OCI-LY7 (cell line): ENCODE measurements around the gene SLC25A25. TPM values are rescaled to one million over a fixed set of nuclear protein-coding genes. Genes with fewer than 3 reads are reported as not detected.
"Not testable (repeated sequence)": the region's sequence is repeated elsewhere in the genome, so short reads cannot be mapped to it uniquely, and the experiment has no call there.

Experiments
- BruUV-seq: library from RNA; stranded (reverse); fragments of 400-500 nt; replicated peaks from 2 replicates; lab custom pipeline; 2021; lab: Mats Ljungman, UMichigan
- CTCF ChIA-PET: fragments of 300-600 bp; sonication (Branson Sonifier 250); formaldehyde crosslinking; loops from one replicate; lab custom pipeline; 2022; ENCODE audit warnings: antibody characterized with exemption; ENCODE audit not compliant: unreplicated experiment; lab: Charles Lee
- POLR2A ChIA-PET: fragments of 300-600 bp; sonication (Branson Sonifier 250); formaldehyde crosslinking; loops from one replicate; lab custom pipeline; 2022; ENCODE audit warnings: antibody characterized with exemption; lab: Charles Lee
- DNase-seq: peaks from one replicate; pipeline ENCODE4 v3.0.0-alpha.2; 2015; ENCODE audit warnings: low spot score
- H2AFZ ChIP-seq: fragments of 200-600 bp; sonication (generic), shearing (Covaris generic); 2 replicates; pipeline ENCODE4 v1.6.1; 2014; ENCODE audit warnings: mild to moderate bottlenecking, antibody characterized with exemption, low read length, moderate library complexity
- H3K27ac ChIP-seq: fragments of 200-600 bp; sonication (generic); 2 replicates; pipeline ENCODE4 v1.5.1; 2014; ENCODE audit warnings: mixed run types, low read depth, mild to moderate bottlenecking, moderate library complexity, low read length, inconsistent platforms; ENCODE audit not compliant: poor library complexity, severe bottlenecking
- H3K36me3 ChIP-seq: fragments of 200-600 bp; sonication (generic); 2 replicates; pipeline ENCODE4 v1.6.1; 2014; ENCODE audit warnings: mild to moderate bottlenecking, antibody characterized with exemption, low read length, moderate library complexity, mixed read lengths; ENCODE audit not compliant: insufficient read depth
- H3K4me1 ChIP-seq: fragments of 200-600 bp; sonication (generic); 2 replicates; pipeline ENCODE4 v1.5.1; 2014; ENCODE audit warnings: mild to moderate bottlenecking, low read length; ENCODE audit not compliant: insufficient read depth, poor library complexity, severe bottlenecking
- H3K4me2 ChIP-seq: fragments of 200-600 bp; sonication (generic); 2 replicates; pipeline ENCODE4 v1.6.1; 2014; ENCODE audit warnings: mild to moderate bottlenecking, low read length
- H3K4me3 ChIP-seq: fragments of 200-600 bp; sonication (generic); 2 replicates; pipeline ENCODE4 v1.5.1; 2014; ENCODE audit warnings: mild to moderate bottlenecking, low read depth, low read length; ENCODE audit not compliant: poor library complexity, severe bottlenecking
- H3K79me2 ChIP-seq: fragments of 200-600 bp; sonication (generic); 2 replicates; pipeline ENCODE4 v1.6.1; 2016; ENCODE audit warnings: low read depth, mild to moderate bottlenecking, low read length, moderate library complexity, mixed read lengths; ENCODE audit not compliant: insufficient read depth
- H3K9me2 ChIP-seq: fragments of 200-600 bp; sonication (generic); 2 replicates; pipeline ENCODE4 v1.6.1; 2016; ENCODE audit warnings: mild to moderate bottlenecking, low read length, mixed read lengths; ENCODE audit not compliant: insufficient read depth
- H3K9me3 ChIP-seq: fragments of 200-600 bp; sonication (generic); 2 replicates; pipeline ENCODE4 v1.6.1; 2014; ENCODE audit warnings: mild to moderate bottlenecking, mixed run types, low read length, mixed read lengths
- H4K20me1 ChIP-seq: fragments of 200-600 bp; sonication (generic); 2 replicates; pipeline ENCODE4 v1.6.1; 2014; ENCODE audit warnings: mild to moderate bottlenecking, antibody characterized with exemption, low read length, moderate library complexity, mixed read lengths; ENCODE audit not compliant: insufficient read depth
- EZH2phosphoT487 ChIP-seq: fragments of 200-600 bp; sonication (generic); IDR thresholded peaks from 2 replicates; pipeline ENCODE4 v1.6.1; 2018; ENCODE audit warnings: low read depth, borderline replicate concordance, mild to moderate bottlenecking, mixed run types, antibody characterized with exemption, low read length, moderate library complexity, mixed read lengths
- intact Hi-C: fragments of 100-400 bp; cut with micrococcal nuclease; formaldehyde crosslinking; loops from one replicate; pipeline ENCODE4 v1.10.0; 2022; ENCODE audit not compliant: unreplicated experiment
- total RNA-seq, 2 experiments: library from RNA; depleted of rRNA in 1 of 2; stranded (reverse); fragments of >200 nt in 1 of 2; shearing (Covaris generic) in 1 of 2; gene quantifications; 2 replicates each; pipeline ENCODE4 v1.2.3, GENCODE V29; 2014 to 2022
- TF ChIP-seq, protein P1 (sequence below): fragments of 200-600 bp; sonication (generic); conservative IDR thresholded peaks from 2 replicates; pipeline ENCODE4 v1.5.1; 2014; ENCODE audit warnings: mild to moderate bottlenecking, antibody characterized with exemption, low read length, moderate library complexity, mixed read lengths

The SLC25A25 gene
- total RNA-seq, 2 experiments from 2014 or later, result 17.6 to 21.4 TPM

DNA sequence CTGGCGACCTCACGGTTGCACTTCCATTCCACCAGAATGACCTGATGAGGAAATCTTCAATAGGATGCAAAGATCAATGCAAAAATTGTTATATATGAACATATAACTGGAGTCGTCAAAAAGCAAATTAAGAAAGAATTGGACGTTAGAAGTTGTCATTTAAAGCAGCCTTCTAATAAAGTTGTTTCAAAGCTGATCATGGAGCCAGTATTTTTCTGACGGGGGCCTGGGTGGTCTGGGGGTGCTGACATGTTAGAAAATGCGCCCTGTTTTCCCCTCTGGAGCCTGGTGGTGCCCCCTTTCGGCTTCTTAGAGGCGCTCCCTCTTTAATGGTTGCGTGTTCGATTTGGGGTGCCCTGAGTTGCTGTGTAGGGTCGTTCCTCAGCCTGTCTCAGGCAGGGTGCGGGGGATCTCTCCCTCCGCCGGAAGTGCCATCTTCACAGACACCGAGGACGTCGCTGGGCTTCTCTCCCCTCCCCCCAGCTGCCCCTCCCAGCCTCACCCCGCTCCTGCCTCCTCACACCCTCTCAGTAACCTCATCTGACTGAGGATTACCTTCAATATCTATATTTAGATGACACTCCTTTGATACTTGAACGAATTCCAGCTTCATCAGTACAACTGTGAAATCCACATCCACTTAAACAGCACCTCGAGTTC lies 41.1 kb downstream of the SLC25A25 start:
- ChIA-PET POLR2A (no interaction called here), CTCF (no interaction called here)
- H3K4me3 ChIP-seq, result no peak overlapping the region
- no peaks in the 10 kb centered on the region for H3K79me2 ChIP-seq
- TF ChIP-seq EZH2phosphoT487, result no peak
- TF ChIP-seq, protein P1, sequence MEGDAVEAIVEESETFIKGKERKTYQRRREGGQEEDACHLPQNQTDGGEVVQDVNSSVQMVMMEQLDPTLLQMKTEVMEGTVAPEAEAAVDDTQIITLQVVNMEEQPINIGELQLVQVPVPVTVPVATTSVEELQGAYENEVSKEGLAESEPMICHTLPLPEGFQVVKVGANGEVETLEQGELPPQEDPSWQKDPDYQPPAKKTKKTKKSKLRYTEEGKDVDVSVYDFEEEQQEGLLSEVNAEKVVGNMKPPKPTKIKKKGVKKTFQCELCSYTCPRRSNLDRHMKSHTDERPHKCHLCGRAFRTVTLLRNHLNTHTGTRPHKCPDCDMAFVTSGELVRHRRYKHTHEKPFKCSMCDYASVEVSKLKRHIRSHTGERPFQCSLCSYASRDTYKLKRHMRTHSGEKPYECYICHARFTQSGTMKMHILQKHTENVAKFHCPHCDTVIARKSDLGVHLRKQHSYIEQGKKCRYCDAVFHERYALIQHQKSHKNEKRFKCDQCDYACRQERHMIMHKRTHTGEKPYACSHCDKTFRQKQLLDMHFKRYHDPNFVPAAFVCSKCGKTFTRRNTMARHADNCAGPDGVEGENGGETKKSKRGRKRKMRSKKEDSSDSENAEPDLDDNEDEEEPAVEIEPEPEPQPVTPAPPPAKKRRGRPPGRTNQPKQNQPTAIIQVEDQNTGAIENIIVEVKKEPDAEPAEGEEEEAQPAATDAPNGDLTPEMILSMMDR, result no peak
- intact Hi-C loops, result no loop called here
- H3K36me3 ChIP-seq, result peaks cover 85% of the 10 kb centered on the region
- no peak overlapping the region for H3K27ac ChIP-seq
- no peaks in the 10 kb centered on the region for H3K9me2 ChIP-seq
- H3K4me2 ChIP-seq, result no peak overlapping the region
- no peaks in the 10 kb centered on the region for H3K4me1 ChIP-seq
- no peaks in the 10 kb centered on the region for H4K20me1 ChIP-seq
- no peak overlapping the region for H2AFZ ChIP-seq
- BruUV-seq, result no TSS peak
- DNase-seq, result no peak
- H3K9me3 ChIP-seq, result no peaks in the 10 kb centered on the region

DNA sequence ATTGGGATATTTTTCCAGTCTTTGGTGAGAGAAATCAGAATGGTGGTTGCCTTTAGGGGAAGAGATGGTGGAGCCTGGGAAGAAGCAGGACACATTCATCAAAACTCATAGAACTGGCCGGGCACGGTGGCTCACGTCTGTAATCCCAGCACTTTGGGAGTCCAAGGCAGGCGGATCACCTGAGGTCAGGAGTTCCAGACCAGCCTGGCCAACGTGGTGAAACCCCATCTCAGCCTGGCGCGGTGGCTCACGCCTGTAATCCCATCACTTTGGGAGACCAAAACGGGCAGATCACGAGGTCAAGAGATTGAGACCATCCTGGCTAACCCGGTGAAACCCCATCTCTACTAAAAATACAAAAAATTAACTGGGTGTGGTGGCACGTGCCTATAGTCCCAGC lies 43.7 kb downstream of the SLC25A25 start:
- peaks cover 91% of the 10 kb centered on the region for H3K36me3 ChIP-seq
- BruUV-seq, H3K4me1 ChIP-seq, H3K27ac ChIP-seq, H3K9me2 ChIP-seq, POLR2A ChIA-PET, H3K9me3 ChIP-seq, H3K4me2 ChIP-seq, H4K20me1 ChIP-seq, DNase-seq, CTCF ChIA-PET, H2AFZ ChIP-seq, intact Hi-C loops, H3K4me3 ChIP-seq, H3K79me2 ChIP-seq: not testable (repeated sequence)

DNA sequence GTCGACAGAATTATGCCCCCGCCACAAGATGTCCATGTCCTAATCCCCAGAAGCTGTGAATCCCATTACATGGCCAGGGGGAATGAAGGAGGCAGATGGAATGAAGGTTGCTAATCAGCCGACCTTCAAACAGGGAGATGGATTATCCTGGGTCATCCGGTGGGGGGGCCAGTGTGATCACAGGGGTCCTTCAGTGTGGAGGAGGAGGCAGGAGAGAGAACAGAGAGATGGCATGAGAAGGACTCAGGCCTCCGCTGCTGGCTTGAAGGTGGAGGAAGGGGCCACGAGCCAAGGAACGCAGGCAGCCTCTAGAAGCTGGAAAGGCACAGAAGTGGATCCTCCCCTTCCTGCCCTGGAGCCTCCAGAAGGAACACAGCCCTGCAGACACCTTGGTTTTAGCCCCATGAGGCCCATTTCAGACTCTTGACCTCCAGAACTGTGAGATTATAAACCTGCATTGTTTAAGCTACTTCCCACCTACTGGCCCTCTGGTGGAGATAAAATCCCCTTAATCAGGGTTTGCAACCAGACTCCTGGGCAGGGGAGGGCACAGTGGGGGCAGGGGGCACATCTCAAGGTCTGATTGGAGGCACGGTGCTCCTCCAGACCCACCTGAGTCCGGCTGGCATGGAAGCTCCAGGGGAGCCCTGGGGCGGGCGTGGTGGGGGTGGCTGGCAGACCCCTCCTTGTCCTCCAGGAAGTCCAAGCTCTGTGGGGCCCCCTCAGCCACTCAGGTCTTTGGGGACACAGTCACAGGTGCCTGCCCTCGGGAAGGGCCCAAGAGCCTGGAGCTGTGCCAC lies 45.7 kb downstream of the SLC25A25 start:
- peaks cover 79% of the 10 kb centered on the region for H3K36me3 ChIP-seq
- no peaks in the 10 kb centered on the region for H3K4me1 ChIP-seq
- H3K4me2 ChIP-seq, result no peak overlapping the region
- no peaks in the 10 kb centered on the region for H3K9me2 ChIP-seq
- BruUV-seq, result TSS peak; percentile 52
- no peak overlapping the region for H3K4me3 ChIP-seq
- no peaks in the 10 kb centered on the region for H3K9me3 ChIP-seq
- no peaks in the 10 kb centered on the region for H4K20me1 ChIP-seq
- ChIA-PET POLR2A (no interaction called here), CTCF (interaction anchor here (0.6 kb wide), 1 partner anchor 100 kb away, joined by 4 read pairs; no protein-coding TSS in a partner anchor)
- H3K79me2 ChIP-seq, result no peaks in the 10 kb centered on the region
- no peak for DNase-seq
- intact Hi-C loops, result no loop called here
- TF ChIP-seq EZH2phosphoT487, result no peak
- TF ChIP-seq, protein P1, result no peak
- no peak overlapping the region for H2AFZ ChIP-seq
- H3K27ac ChIP-seq, result no peak overlapping the region
